KMS-11 (cell line): ENCODE measurements around the gene BLNK.
"Not testable (repeated sequence)": the region's sequence is repeated elsewhere in the genome, so short reads cannot be mapped to it uniquely, and the experiment has no call there.

Source experiments
- H2AFZ ChIP-seq: fragments of 200-600 bp; sonication (generic); 2 replicates; pipeline ENCODE4 v1.6.1; 2016; ENCODE audit warnings: antibody characterized with exemption, mixed run types, low read depth
- H3K27ac ChIP-seq: fragments of 200-600 bp; sonication (generic); 2 replicates; pipeline ENCODE4 v1.6.1; 2016; ENCODE audit warnings: mild to moderate bottlenecking, mixed run types
- H3K27me3 ChIP-seq: fragments of 200-600 bp; sonication (generic); 2 replicates; pipeline ENCODE4 v1.6.1; 2017; ENCODE audit warnings: mild to moderate bottlenecking, low read depth, mixed run types, moderate library complexity; ENCODE audit not compliant: insufficient read depth
- H3K36me3 ChIP-seq: fragments of 200-600 bp; sonication (generic); 2 replicates; pipeline ENCODE4 v1.6.1; 2017; ENCODE audit warnings: mild to moderate bottlenecking, mixed run types; ENCODE audit not compliant: insufficient read depth
- H3K4me1 ChIP-seq: fragments of 200-600 bp; sonication (generic); 2 replicates; pipeline ENCODE4 v1.6.1; 2016; ENCODE audit warnings: mild to moderate bottlenecking, low read depth, mixed run types; ENCODE audit not compliant: poor library complexity, severe bottlenecking
- H3K4me2 ChIP-seq: fragments of 200-600 bp; sonication (generic); 2 replicates; pipeline ENCODE4 v1.7.0; 2016; ENCODE audit warnings: mild to moderate bottlenecking, mixed run types
- H3K4me3 ChIP-seq: fragments of 200-600 bp; sonication (generic); IDR thresholded peaks from 2 replicates; pipeline ENCODE4 v1.6.1; 2017; ENCODE audit warnings: low read depth, low read length, mixed read lengths; ENCODE audit not compliant: insufficient read depth
- H3K79me2 ChIP-seq: fragments of 200-600 bp; sonication (generic); 2 replicates; pipeline ENCODE4 v1.6.1; 2016; ENCODE audit warnings: low read depth, mixed run types; ENCODE audit not compliant: insufficient read depth
- H3K9ac ChIP-seq: fragments of 200-600 bp; sonication (generic); 2 replicates; pipeline ENCODE4 v1.6.1; 2016; ENCODE audit warnings: mild to moderate bottlenecking, mixed run types
- H4K20me1 ChIP-seq: fragments of 200-600 bp; sonication (generic); 2 replicates; pipeline ENCODE4 v1.6.1; 2016; ENCODE audit warnings: mild to moderate bottlenecking, mixed run types; ENCODE audit not compliant: insufficient read depth
- CTCF ChIP-seq: fragments of 200-600 bp; sonication (generic); conservative IDR thresholded peaks from 2 replicates; pipeline ENCODE4 v1.6.1; 2017; ENCODE audit warnings: low read depth, mild to moderate bottlenecking, antibody characterized with exemption, low read length, moderate library complexity, mixed read lengths

Gene BLNK

GRCh38 chr10:96211764-96212163 lies 59.6 kb downstream of the BLNK start:
- Histone ChIP-seq H2AFZ (no peak overlapping the region), H3K9ac (no peak overlapping the region), H3K4me3 (no peak overlapping the region), H3K79me2 (no peaks in the 10 kb centered on the region), H3K36me3 (no peaks in the 10 kb centered on the region), H3K4me2 (no peak overlapping the region), H3K27me3 (no peaks in the 10 kb centered on the region), H4K20me1 (no peaks in the 10 kb centered on the region), H3K4me1 (peaks cover 26% of the 10 kb centered on the region), H3K27ac (no peak overlapping the region)
- TF ChIP-seq CTCF = no peak

GRCh38 chr10:96208946-96209345 lies 62.4 kb downstream of the BLNK start:
- peak overlapping the region; percentile 27; the same call in 1 of the 2 replicates for H3K27ac ChIP-seq
- no peak overlapping the region for H3K9ac ChIP-seq
- H3K4me1 ChIP-seq = peaks cover 27% of the 10 kb centered on the region
- peak overlapping the region; percentile 37; the same call in 1 of the 2 replicates for H3K4me2 ChIP-seq
- H3K36me3 ChIP-seq = no peaks in the 10 kb centered on the region
- no peaks in the 10 kb centered on the region for H3K27me3 ChIP-seq
- no peak overlapping the region for H2AFZ ChIP-seq
- no peaks in the 10 kb centered on the region for H4K20me1 ChIP-seq
- H3K79me2 ChIP-seq = no peaks in the 10 kb centered on the region
- H3K4me3 ChIP-seq = no peak overlapping the region
- TF ChIP-seq CTCF = no peak

- Histone ChIP-seq H3K27me3 (no peaks in the 10 kb centered on the region), H3K27ac (peak overlapping the region; percentile 27; the same call in 1 of the 2 replicates), H2AFZ (no peak overlapping the region), H3K79me2 (no peaks in the 10 kb centered on the region), H4K20me1 (no peaks in the 10 kb centered on the region), H3K4me1 (peaks cover 27% of the 10 kb centered on the region), H3K4me3 (no peak overlapping the region), H3K9ac (no peak overlapping the region), H3K4me2 (peak overlapping the region; percentile 37), H3K36me3 (no peaks in the 10 kb centered on the region)
- no peak for TF ChIP-seq CTCF
Measured at GRCh38 chr10:96208271-96208670, 63.1 kb downstream of the BLNK start.

GRCh38 chr10:96205580-96205979 lies 65.8 kb downstream of the BLNK start:
- Histone ChIP-seq H3K9ac (no peak overlapping the region), H3K79me2 (no peaks in the 10 kb centered on the region), H3K27ac (no peak overlapping the region), H3K4me2 (no peak overlapping the region), H3K36me3 (no peaks in the 10 kb centered on the region), H3K4me3 (no peak overlapping the region), H3K4me1 (peaks cover 27% of the 10 kb centered on the region), H3K27me3 (no peaks in the 10 kb centered on the region), H4K20me1 (no peaks in the 10 kb centered on the region), H2AFZ (no peak overlapping the region)
- TF ChIP-seq CTCF = no peak

- Histone ChIP-seq H3K36me3 (no peaks in the 10 kb centered on the region), H3K4me3 (no peak overlapping the region), H3K4me1 (no peaks in the 10 kb centered on the region), H2AFZ (no peak overlapping the region), H3K27me3 (no peaks in the 10 kb centered on the region), H4K20me1 (no peaks in the 10 kb centered on the region), H3K9ac (no peak overlapping the region), H3K79me2 (no peaks in the 10 kb centered on the region), H3K4me2 (no peak overlapping the region), H3K27ac (no peak overlapping the region)
- TF ChIP-seq CTCF = no peak
Measured at GRCh38 chr10:96201525-96201924, 69.8 kb downstream of the BLNK start.

- H3K4me3 ChIP-seq, H2AFZ ChIP-seq, H3K27me3 ChIP-seq, H3K79me2 ChIP-seq, H3K27ac ChIP-seq, H3K9ac ChIP-seq, H3K4me1 ChIP-seq, H4K20me1 ChIP-seq, H3K36me3 ChIP-seq, H3K4me2 ChIP-seq: not testable (repeated sequence)
Measured at GRCh38 chr10:96189505-96189904, 81.9 kb downstream of the BLNK start.
